Stomach smooth muscle (tissue), 2 donors: Measurements from ENCODE around the gene SYCP2.

ENCODE experiments used
- H3K27ac ChIP-seq: one replicate; pipeline ENCODE4 v1.7.0; 2013; ENCODE audit warnings: mild to moderate bottlenecking, low read length, inconsistent platforms
- H3K27me3 ChIP-seq, 2 donors: one replicate each; pipeline ENCODE4 v1.7.0; 2013; ENCODE audit warnings: low read length in 2 of 2; ENCODE audit not compliant: insufficient read depth in 2 of 2, control insufficient read depth in 1 of 2
- H3K36me3 ChIP-seq, 2 donors: one replicate each; pipeline ENCODE4 v1.7.0; 2013; ENCODE audit warnings: low read length in 2 of 2; ENCODE audit not compliant: control insufficient read depth in 2 of 2, insufficient read depth in 2 of 2
- H3K4me1 ChIP-seq: one replicate; pipeline ENCODE4 v1.7.0; 2013; ENCODE audit warnings: low read length; ENCODE audit not compliant: control insufficient read depth, insufficient read depth
- H3K4me3 ChIP-seq, 2 donors: one replicate each; pipeline ENCODE4 v1.7.0; 2013; ENCODE audit warnings: low read length in 2 of 2
- H3K9ac ChIP-seq, 2 donors: one replicate each; pipeline ENCODE4 v1.7.0; 2013; ENCODE audit warnings: low read length in 2 of 2, mild to moderate bottlenecking in 1 of 2
- H3K9me3 ChIP-seq, 2 donors: one replicate each; pipeline ENCODE4 v1.7.0; 2013; ENCODE audit warnings: low read length in 2 of 2; ENCODE audit not compliant: control insufficient read depth in 2 of 2
- donor health status: healthy.
- donor health status: Pancreatic carcinoma.

Gene SYCP2

GRCh38 chr20:59814840-59815340 is 118.5 kb downstream of the SYCP2 start:
- H3K27me3 ChIP-seq, result no peaks in the 10 kb centered on the region
- no peaks in the 10 kb centered on the region for H3K9me3 ChIP-seq
- no peaks in the 10 kb centered on the region for H3K4me1 ChIP-seq
- no peak overlapping the region for H3K4me3 ChIP-seq
- H3K36me3 ChIP-seq, result no peaks in the 10 kb centered on the region
- no peak overlapping the region for H3K27ac ChIP-seq
- H3K9ac ChIP-seq, result no peak overlapping the region

- Histone ChIP-seq H3K27ac (no peak overlapping the region), H3K4me3 (no peak overlapping the region), H3K27me3 (no peaks in the 10 kb centered on the region), H3K36me3 (no peaks in the 10 kb centered on the region), H3K9me3 (no peaks in the 10 kb centered on the region), H3K4me1 (no peaks in the 10 kb centered on the region), H3K9ac (no peak overlapping the region)
Measured at GRCh38 chr20:59813948-59814839, 119.2 kb downstream of the SYCP2 start.
